K562 (cell line): ENCODE results near the gene DNAJC12. TPM values are rescaled to one million over a fixed set of nuclear protein-coding genes. Genes with fewer than 3 reads are reported as not detected.

ENCODE experiments used
- ARID3A ChIP-seq: IDR thresholded peaks from 2 replicates; pipeline ENCODE4 v1.6.1; 2012; ENCODE audit warnings: low read depth, low read length, improper control_type of control experiment, borderline replicate concordance
- CHCHD3 ChIP-seq: fragments of 250-450 bp; sonication (Bioruptor Pico); IDR thresholded peaks from 2 replicates; pipeline ENCODE4 v2.1.2; 2022; ENCODE audit warnings: mild to moderate bottlenecking
- CREBBP ChIP-seq: IDR thresholded peaks from one replicate; pipeline ENCODE4 v1.6.1; 2012; ENCODE audit warnings: low read depth, mild to moderate bottlenecking, control low read depth, inconsistent platforms, low read length
- DIDO1 ChIP-seq: fragments of 450-650 bp; IDR thresholded peaks from 2 replicates; pipeline ENCODE4 v1.6.1; 2016; ENCODE audit warnings: low read depth, missing biosample characterization, missing genetic modification characterization
- EGR1 ChIP-seq: fragments of 450-650 bp; conservative IDR thresholded peaks from 2 replicates; pipeline ENCODE4 v1.6.1; 2017; ENCODE audit warnings: mild to moderate bottlenecking
- ETV6 ChIP-seq, 3 experiments: fragments of 150-350 bp in 1 of 3; sonication (generic) in 1 of 3; formaldehyde crosslinking in 1 of 3; IDR thresholded peaks; 2 replicates each; pipeline versions ENCODE4 v1.6.1 to v1.8.0; 2014 to 2022; ENCODE audit warnings: borderline replicate concordance in 2 of 3, low read depth in 2 of 3, antibody characterized with exemption in 1 of 3, low read length in 1 of 3, mild to moderate bottlenecking in 1 of 3, missing genetic modification reagents in 1 of 3
- HDAC3 ChIP-seq: fragments of 450-650 bp; IDR thresholded peaks from 2 replicates; pipeline ENCODE4 v1.6.1; 2018; ENCODE audit warnings: borderline replicate concordance, mild to moderate bottlenecking, moderate library complexity; ENCODE audit not compliant: partially characterized antibody
- HNRNPLL ChIP-seq: fragments of 200-400 bp; formaldehyde crosslinking; IDR thresholded peaks from 2 replicates; pipeline ENCODE4 v1.6.1; 2017; ENCODE audit warnings: low read length, low read depth, mild to moderate bottlenecking; ENCODE audit not compliant: poor library complexity, severe bottlenecking
- JUNB ChIP-seq: fragments of 450-650 bp; formaldehyde crosslinking; conservative IDR thresholded peaks from 2 replicates; pipeline ENCODE4 v1.4.0; 2020; ENCODE audit warnings: mild to moderate bottlenecking
- KDM5B ChIP-seq: fragments of 200-600 bp; sonication (generic); IDR thresholded peaks from 2 replicates; pipeline ENCODE4 v1.6.1; 2012; ENCODE audit warnings: low read depth, mild to moderate bottlenecking, moderate library complexity, low read length, control low read depth, inconsistent platforms; ENCODE audit not compliant: insufficient replicate concordance
- KHSRP ChIP-seq: fragments of 450-650 bp; IDR thresholded peaks from 2 replicates; pipeline ENCODE4 v1.6.1; 2017
- KLF6 ChIP-seq: fragments of 250-450 bp; sonication (Bioruptor Pico); IDR thresholded peaks from 2 replicates; pipeline ENCODE4 v1.4.0; 2020; ENCODE audit warnings: mild to moderate bottlenecking, moderate library complexity, borderline replicate concordance
- MTA3 ChIP-seq: fragments of 450-650 bp; formaldehyde crosslinking; IDR thresholded peaks from 2 replicates; pipeline ENCODE4 v1.6.1; 2017; ENCODE audit warnings: mild to moderate bottlenecking, borderline replicate concordance
- NFIC ChIP-seq: fragments of 450-650 bp; IDR thresholded peaks from 2 replicates; pipeline ENCODE4 v1.6.1; 2017; ENCODE audit warnings: mild to moderate bottlenecking, inconsistent platforms
- NR2C2 ChIP-seq, 2 experiments: fragments of 200-800 bp in 1 of 2; sonication (Bioruptor generic) in 1 of 2; sonication (generic) in 1 of 2; formaldehyde crosslinking in 1 of 2; IDR thresholded peaks; 2 replicates each; pipeline versions ENCODE4 v1.6.1 to v1.8.0; 2016 to 2022; ENCODE audit warnings: mild to moderate bottlenecking in 1 of 2, missing compliant biosample characterization in 1 of 2, missing genetic modification characterization in 1 of 2, missing genetic modification reagents in 1 of 2
- POLR2AphosphoS2 ChIP-seq: IDR thresholded peaks from 2 replicates; pipeline ENCODE4 v1.6.1; 2012; ENCODE audit warnings: low read length, improper control_type of control experiment
- POLR2G ChIP-seq: fragments of 200-400 bp; formaldehyde crosslinking; IDR thresholded peaks from 2 replicates; pipeline ENCODE4 v1.6.1; 2017; ENCODE audit warnings: low read depth, mild to moderate bottlenecking, antibody characterized with exemption, low read length, moderate library complexity
- SMARCA4 ChIP-seq: fragments of 450-650 bp; IDR thresholded peaks from 2 replicates; pipeline ENCODE4 v1.6.1; 2016
- TAF1 ChIP-seq: IDR thresholded peaks from 2 replicates; pipeline ENCODE4 v1.6.1; 2011; ENCODE audit warnings: mild to moderate bottlenecking, low read length, moderate library complexity; ENCODE audit not compliant: insufficient read depth, control insufficient read depth, severe bottlenecking; ENCODE audit errors: extremely low read depth
- ZBTB8A ChIP-seq: fragments of 450-650 bp; IDR thresholded peaks from 2 replicates; pipeline ENCODE4 v1.6.1; 2018; ENCODE audit warnings: mild to moderate bottlenecking, moderate library complexity; ENCODE audit not compliant: partially characterized antibody
- ZNF507 ChIP-seq: conservative IDR thresholded peaks from 2 replicates; pipeline ENCODE4 v1.6.1; 2017; ENCODE audit warnings: missing genetic modification characterization, missing compliant biosample characterization
- polyA plus RNA-seq, 8 experiments: library from polyadenylated mRNA; depleted of rRNA in 4 of 8; stranded (reverse) in 5 of 8; unstranded in 3 of 8; fragments of >200 nt; fragmentation: Nextera tagmentation in 2 of 8; fragmentation: Illumina TruSeq in 1 of 8; extraction: Ambion mirVana in 2 of 8; extraction: Trizol in 1 of 8; gene quantifications; 2 replicates each; pipeline versions ENCODE4 v1.2.1 to v1.2.3, GENCODE V29; 2011 to 2014; ENCODE audit warnings: inconsistent platforms in 1 of 8, missing spikeins in 1 of 8
- total RNA-seq, 7 experiments: library from RNA; depleted of rRNA in 6 of 7; stranded (reverse); fragments of >200 nt in 6 of 7; fragmentation: Illumina TruSeq in 2 of 7; extraction: Trizol in 2 of 7; gene quantifications; 2 replicates each; pipeline versions ENCODE4 v1.2.1 to v1.2.3, GENCODE V29; 2011 to 2021; ENCODE audit warnings: low replicate concordance in 1 of 7
- TF ChIP-seq, protein P1 (sequence below): fragments of 250-450 bp; sonication (Bioruptor Pico); IDR thresholded peaks from 2 replicates; pipeline ENCODE4 v1.5.0; 2020; ENCODE audit warnings: mild to moderate bottlenecking, borderline replicate concordance
- TF ChIP-seq, protein P2 (sequence below): fragments of 450-650 bp; formaldehyde crosslinking; IDR thresholded peaks from 2 replicates; pipeline ENCODE4 v1.4.0; 2020; ENCODE audit warnings: mild to moderate bottlenecking, moderate library complexity

Gene DNAJC12
- total and polyA plus RNA-seq, 9 of the 15 experiments (the other 6 are each of a cell fraction or from before 2014, with no cell fraction given): 7.4 to 95.9 (median 68.5) TPM

GRCh38 chr10:67884313-67884841 lies 46.4 kb upstream of the DNAJC12 start, which contains the start of gene SIRT1 (continued):
- TF ChIP-seq POLR2AphosphoS2 (peak; percentile 72; the same call in 1 of the 2 replicates), CHCHD3 (CRISPR knock-in tag) (no peak), EGR1 (peak; percentile 100), ETV6 (IDR thresholded peaks at IDR 0.05; ENCODE audit: borderline replicate concordance in 1 of 2, low read depth in 2 of 2, low read length in 1 of 2) (no peak), ETV6 (CRISPR knock-in tag; IDR thresholded peaks at IDR 0.05; ENCODE audit: borderline replicate concordance) (no peak), KHSRP (no peak), ZNF507 (tag) (no peak), HDAC3 (peak; percentile 93), NR2C2 (CRISPR knock-in tag; IDR thresholded peaks at IDR 0.05) (0 out of 2 replicates have a peak, but pooled peaks have one; percentile 57), NR2C2 (tag; IDR thresholded peaks at IDR 0.05) (peak; percentile 84), CREBBP (no peak), TAF1 (peak; percentile 95), POLR2G (peak; percentile 98), HNRNPLL (peak; percentile 76), DIDO1 (tag) (0 out of 2 replicates have a peak, but pooled peaks have one; percentile 24), ZBTB8A (no peak), ARID3A (0 out of 2 replicates have a peak, but pooled peaks have one; percentile 28), SMARCA4 (peak; percentile 63), KLF6 (CRISPR knock-in tag) (peak; percentile 81; the same call in 1 of the 2 replicates), MTA3 (peak; percentile 57), KDM5B (peak; percentile 85), JUNB (CRISPR knock-in tag) (no peak), NFIC (peak; percentile 63)
- TF ChIP-seq, protein P1, sequence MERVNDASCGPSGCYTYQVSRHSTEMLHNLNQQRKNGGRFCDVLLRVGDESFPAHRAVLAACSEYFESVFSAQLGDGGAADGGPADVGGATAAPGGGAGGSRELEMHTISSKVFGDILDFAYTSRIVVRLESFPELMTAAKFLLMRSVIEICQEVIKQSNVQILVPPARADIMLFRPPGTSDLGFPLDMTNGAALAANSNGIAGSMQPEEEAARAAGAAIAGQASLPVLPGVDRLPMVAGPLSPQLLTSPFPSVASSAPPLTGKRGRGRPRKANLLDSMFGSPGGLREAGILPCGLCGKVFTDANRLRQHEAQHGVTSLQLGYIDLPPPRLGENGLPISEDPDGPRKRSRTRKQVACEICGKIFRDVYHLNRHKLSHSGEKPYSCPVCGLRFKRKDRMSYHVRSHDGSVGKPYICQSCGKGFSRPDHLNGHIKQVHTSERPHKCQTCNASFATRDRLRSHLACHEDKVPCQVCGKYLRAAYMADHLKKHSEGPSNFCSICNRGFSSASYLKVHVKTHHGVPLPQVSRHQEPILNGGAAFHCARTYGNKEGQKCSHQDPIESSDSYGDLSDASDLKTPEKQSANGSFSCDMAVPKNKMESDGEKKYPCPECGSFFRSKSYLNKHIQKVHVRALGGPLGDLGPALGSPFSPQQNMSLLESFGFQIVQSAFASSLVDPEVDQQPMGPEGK (CRISPR knock-in tag): no peak
- TF ChIP-seq, protein P2, sequence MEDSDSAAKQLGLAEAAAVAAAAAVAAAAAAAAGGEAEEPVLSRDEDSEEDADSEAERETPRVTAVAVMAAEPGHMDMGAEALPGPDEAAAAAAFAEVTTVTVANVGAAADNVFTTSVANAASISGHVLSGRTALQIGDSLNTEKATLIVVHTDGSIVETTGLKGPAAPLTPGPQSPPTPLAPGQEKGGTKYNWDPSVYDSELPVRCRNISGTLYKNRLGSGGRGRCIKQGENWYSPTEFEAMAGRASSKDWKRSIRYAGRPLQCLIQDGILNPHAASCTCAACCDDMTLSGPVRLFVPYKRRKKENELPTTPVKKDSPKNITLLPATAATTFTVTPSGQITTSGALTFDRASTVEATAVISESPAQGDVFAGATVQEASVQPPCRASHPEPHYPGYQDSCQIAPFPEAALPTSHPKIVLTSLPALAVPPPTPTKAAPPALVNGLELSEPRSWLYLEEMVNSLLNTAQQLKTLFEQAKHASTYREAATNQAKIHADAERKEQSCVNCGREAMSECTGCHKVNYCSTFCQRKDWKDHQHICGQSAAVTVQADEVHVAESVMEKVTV (CRISPR knock-in tag): no peak
